C4-2B (cell line): ENCODE measurements around the gene TFAP2B.

Experiments used
- ZFX ChIP-seq: fragments of 450-650 bp; IDR thresholded peaks from 2 replicates; pipeline ENCODE4 v1.6.1; 2017
- TF ChIP-seq, protein P1 (sequence below): fragments of 450-650 bp; conservative IDR thresholded peaks from 2 replicates; pipeline ENCODE4 v1.5.1; 2017; ENCODE audit warnings: mild to moderate bottlenecking

DNA sequence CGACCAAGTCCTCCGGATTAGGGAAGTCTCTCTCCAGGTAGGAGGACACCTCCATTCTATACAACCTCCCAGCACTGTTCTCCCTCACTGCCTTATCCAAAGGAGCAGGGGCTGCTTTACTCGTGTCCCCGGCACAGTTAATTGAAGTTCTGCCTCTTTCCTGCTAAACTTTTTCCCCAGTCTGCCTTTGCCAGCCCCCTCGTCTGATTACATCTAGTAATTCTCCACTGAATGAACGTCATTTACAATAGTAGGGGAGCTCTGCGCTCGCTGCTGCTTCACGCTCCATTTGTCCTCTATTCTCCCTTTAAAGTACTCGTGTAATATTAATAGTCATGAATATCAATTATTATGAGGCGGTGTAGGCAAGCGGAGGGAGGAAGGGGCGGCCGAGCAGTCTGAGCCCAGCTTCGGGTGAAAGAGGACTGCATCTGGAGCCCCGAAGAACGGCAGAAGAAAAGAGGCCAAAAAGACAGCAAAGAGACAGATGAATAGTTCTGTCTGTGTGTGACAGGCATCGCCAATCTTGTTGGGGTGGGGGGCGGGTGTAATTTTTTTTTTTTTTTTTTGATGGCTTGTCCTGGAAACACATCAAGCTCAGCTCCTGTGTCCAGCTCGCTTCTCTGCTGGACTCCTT is 2.9 kb downstream of the TFAP2B start:
- TF ChIP-seq, protein P1, sequence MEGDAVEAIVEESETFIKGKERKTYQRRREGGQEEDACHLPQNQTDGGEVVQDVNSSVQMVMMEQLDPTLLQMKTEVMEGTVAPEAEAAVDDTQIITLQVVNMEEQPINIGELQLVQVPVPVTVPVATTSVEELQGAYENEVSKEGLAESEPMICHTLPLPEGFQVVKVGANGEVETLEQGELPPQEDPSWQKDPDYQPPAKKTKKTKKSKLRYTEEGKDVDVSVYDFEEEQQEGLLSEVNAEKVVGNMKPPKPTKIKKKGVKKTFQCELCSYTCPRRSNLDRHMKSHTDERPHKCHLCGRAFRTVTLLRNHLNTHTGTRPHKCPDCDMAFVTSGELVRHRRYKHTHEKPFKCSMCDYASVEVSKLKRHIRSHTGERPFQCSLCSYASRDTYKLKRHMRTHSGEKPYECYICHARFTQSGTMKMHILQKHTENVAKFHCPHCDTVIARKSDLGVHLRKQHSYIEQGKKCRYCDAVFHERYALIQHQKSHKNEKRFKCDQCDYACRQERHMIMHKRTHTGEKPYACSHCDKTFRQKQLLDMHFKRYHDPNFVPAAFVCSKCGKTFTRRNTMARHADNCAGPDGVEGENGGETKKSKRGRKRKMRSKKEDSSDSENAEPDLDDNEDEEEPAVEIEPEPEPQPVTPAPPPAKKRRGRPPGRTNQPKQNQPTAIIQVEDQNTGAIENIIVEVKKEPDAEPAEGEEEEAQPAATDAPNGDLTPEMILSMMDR = no peak
- TF ChIP-seq ZFX = no peak
